ENCODE results near the gene GSN. TPM values are rescaled to one million over a fixed set of nuclear protein-coding genes. Genes with fewer than 3 reads are reported as not detected.

GSN gene
- total RNA-seq, 2 experiments from 2014 or later: 2.9 to 3.4 TPM

DNA sequence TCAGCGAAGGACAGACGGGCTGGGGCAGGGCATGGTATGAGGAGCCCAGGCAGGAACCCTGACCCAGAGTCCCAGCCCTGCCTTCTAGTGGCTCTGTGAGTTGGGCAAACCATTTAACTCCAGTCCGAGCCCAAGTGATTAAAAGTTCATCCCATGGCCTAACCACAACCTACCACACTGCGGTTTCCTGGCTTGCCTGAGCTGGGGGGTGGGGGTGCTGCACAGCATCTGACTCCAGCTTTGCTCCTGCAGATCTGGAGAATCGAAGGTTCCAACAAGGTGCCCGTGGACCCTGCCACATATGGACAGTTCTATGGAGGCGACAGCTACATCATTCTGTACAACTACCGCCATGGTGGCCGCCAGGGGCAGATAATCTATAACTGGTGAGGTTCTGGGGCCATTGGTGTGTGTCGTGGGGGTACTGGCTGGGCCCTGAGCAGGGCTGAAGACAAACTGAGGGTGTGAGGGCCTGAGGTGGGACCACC, 53.1 kb downstream of the GSN start:
- CTCF ChIA-PET: interaction anchor here (0.9 to 4.9 kb wide), 30 partner anchors 8 to 177 kb away, joined by 3 to 108 read pairs (median 8); no protein-coding TSS in a partner anchor
- H3K4me3 Mint-ChIP-seq: no peak overlapping the region
- no peaks in the 10 kb centered on the region for H3K27me3 Mint-ChIP-seq
- H3K36me3 Mint-ChIP-seq (ENCODE audit: low read depth): peaks cover 5% of the 10 kb centered on the region
- no peak overlapping the region for H3K27ac Mint-ChIP-seq
- peaks cover 29% of the 10 kb centered on the region for H3K4me1 Mint-ChIP-seq
- POLR2A ChIA-PET: no interaction called here
- peak; percentile 28 for DNase-seq
- H3K9me3 Mint-ChIP-seq: no peaks in the 10 kb centered on the region

DNA sequence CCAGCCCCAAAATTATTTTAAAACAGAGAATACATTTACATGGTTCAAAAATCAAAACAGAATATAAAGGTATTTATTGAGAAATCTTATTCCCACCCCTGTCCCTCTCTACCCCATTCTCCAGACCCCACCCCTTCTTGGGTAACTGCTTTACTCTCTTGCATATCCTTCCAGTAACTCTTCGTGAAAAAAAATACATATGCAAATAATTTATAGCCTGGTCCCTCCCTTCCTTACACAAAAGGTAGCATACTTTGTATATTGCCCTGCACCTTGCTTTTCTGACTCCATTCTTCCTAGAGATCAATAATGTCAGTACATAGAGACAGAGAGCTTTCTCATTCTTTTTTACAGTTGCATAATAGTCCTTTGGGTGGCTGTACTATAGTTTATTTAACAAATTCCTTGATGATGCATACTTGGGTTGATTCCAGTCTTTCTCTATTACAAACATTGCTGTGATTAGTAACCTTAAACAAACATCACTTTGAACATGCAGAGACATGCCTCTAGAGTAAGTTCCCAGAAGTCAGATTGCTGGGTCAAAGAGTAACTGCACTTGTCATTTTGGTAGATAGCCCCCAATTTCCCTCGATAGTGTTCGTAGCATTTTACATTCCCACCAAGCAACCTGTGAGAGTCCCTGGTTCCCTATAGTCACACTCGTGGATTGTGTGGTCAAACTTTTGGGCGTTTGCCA, 54.2 kb downstream of the GSN start:
- POLR2A ChIA-PET: no interaction called here
- Mint-ChIP-seq H3K4me3 (no peak overlapping the region), H3K9me3 (no peaks in the 10 kb centered on the region), H3K27me3 (no peaks in the 10 kb centered on the region), H3K4me1 (peaks cover 29% of the 10 kb centered on the region), H3K27ac (peak overlapping the region; percentile 1), H3K36me3 (ENCODE audit: low read depth) (peaks cover 5% of the 10 kb centered on the region)
- CTCF ChIA-PET: interaction anchor here (1.1 kb wide), 1 partner anchor 15 kb away, joined by 4 read pairs; no protein-coding TSS in a partner anchor
- DNase-seq: no peak

DNA sequence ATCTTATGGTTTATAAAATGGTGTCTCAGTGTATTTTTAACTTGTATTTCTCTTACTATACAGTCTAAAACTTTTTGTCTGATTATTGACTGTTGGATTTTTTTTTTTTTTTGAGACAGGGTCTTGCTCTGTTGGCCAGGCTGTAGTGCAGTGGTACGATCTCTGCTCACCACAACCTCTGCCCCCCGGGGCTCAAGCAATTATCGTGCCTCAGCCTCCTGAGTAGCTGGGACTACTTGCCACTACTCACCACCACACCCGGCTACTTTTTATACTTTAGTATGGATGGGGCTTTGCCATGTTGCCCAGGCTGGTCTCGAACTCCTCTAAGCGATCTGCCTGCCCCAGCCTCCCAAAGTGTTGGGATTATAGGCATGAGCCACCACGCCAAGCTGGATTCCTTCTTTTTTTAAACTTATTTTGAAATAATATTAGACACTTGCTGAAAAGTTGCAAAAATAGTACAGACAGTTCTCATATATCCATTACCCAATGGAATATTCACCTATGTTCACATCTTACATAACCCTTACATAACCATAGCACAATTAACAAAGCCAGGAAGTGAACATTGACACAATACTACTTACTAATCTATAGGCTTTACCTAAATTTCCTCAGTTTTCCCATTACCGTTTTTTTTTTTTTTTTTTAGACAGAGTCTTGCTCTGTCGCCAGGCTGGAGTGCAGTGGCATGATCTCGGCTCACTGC, 54.9 kb downstream of the GSN start:
- Mint-ChIP-seq H3K36me3 (ENCODE audit: low read depth) (peaks cover 5% of the 10 kb centered on the region), H3K9me3 (no peaks in the 10 kb centered on the region), H3K27me3 (no peaks in the 10 kb centered on the region), H3K4me3 (no peak overlapping the region), H3K4me1 (peaks cover 29% of the 10 kb centered on the region), H3K27ac (peak overlapping the region; percentile 1)
- ChIA-PET POLR2A (no interaction called here), CTCF (interaction anchor here (0.6 to 1.3 kb wide), 2 partner anchors 52 to 71 kb away, joined by 3 read pairs; no protein-coding TSS in a partner anchor)
- DNase-seq: no peak

DNA sequence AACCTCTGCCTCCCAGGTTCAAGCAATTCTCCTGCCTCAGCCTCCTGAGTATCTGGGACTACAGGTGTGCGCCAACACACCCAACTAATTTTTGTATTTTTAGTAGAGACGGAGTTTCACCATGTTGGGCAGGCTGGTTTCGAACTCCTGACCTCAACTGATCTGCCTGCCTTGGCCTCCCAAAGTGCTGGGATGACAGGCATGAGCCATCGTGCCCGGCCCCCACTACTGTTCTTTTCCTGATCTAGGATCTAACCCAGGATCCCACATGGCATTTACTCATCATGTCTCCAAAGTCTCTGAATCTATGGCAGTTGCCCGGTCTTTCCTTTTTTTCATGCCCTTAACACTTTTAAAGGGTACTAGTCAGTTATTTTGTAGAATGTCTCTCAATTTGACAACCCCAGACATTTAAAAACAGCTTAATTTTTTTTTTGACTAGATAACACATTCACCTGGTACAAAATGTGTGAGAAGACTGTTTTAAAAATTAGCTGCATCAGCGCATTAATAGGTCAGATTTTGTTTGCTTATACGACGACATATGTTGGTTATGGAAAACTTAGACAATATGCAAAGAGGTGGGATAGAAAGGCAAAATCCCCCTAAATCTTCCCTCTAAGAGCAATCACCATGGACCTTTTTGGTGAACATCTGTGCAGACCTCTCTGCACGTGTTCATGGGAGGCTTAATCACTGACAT, 55.6 kb downstream of the GSN start:
- Mint-ChIP-seq H3K9me3 (no peaks in the 10 kb centered on the region), H3K4me3 (no peak overlapping the region), H3K27ac (no peak overlapping the region), H3K36me3 (ENCODE audit: low read depth) (peaks cover 5% of the 10 kb centered on the region), H3K4me1 (peaks cover 29% of the 10 kb centered on the region), H3K27me3 (no peaks in the 10 kb centered on the region)
- DNase-seq: no peak
- ChIA-PET CTCF (interaction anchor here (0.6 to 1.3 kb wide), 2 partner anchors 52 to 70 kb away, joined by 3 read pairs; no protein-coding TSS in a partner anchor), POLR2A (no interaction called here)

DNA sequence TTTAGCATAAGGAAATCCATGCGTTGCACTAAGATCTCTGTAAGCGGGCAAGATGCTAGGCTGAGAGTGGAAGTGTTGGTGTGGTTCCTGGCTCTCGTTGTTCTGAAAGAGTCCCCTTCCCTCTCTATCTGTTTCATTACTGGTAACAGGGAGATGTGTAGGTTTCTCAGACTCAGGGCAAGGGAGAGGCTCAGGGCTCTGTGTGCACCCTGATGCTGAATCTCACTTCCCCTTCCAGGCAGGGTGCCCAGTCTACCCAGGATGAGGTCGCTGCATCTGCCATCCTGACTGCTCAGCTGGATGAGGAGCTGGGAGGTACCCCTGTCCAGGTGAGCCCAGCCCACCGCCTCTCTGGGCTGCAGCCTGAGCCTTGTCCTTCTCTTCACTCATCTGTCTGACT, 56.4 kb downstream of the GSN start:
- H3K4me1 Mint-ChIP-seq: peaks cover 29% of the 10 kb centered on the region
- H3K27me3 Mint-ChIP-seq: no peaks in the 10 kb centered on the region
- H3K36me3 Mint-ChIP-seq (ENCODE audit: low read depth): peaks cover 5% of the 10 kb centered on the region
- ChIA-PET POLR2A (no interaction called here), CTCF (interaction anchor here (1.3 kb wide), 1 partner anchor 69 kb away, joined by 3 read pairs; no protein-coding TSS in a partner anchor)
- H3K4me3 Mint-ChIP-seq: no peak overlapping the region
- DNase-seq: no peak
- no peaks in the 10 kb centered on the region for H3K9me3 Mint-ChIP-seq
- H3K27ac Mint-ChIP-seq: no peak overlapping the region

DNA sequence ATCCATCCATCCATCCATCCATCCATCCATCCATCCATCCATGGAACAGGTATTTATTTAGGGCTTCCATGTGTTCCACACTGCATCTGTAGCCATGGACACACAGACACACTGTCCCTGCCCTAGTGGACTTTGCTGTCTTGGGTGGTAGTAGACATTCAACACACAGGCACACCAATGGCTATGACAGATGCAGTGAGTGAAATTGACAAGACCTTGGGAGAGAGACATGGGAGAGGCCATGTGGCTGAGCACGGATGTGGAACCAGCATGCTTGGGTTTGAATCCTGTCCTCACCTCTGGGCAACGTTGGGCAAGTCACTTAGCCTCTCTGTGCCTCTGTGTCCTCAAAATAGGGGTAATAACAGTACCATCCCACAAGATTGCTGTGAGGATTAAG, 56.8 kb downstream of the GSN start:
- ChIA-PET POLR2A (no interaction called here), CTCF (no interaction called here)
- Mint-ChIP-seq H3K4me1 (peaks cover 29% of the 10 kb centered on the region), H3K27me3 (no peaks in the 10 kb centered on the region), H3K36me3 (ENCODE audit: low read depth) (peaks cover 5% of the 10 kb centered on the region), H3K9me3 (no peaks in the 10 kb centered on the region), H3K27ac (no peak overlapping the region), H3K4me3 (no peak overlapping the region)
- DNase-seq: no peak

DNA sequence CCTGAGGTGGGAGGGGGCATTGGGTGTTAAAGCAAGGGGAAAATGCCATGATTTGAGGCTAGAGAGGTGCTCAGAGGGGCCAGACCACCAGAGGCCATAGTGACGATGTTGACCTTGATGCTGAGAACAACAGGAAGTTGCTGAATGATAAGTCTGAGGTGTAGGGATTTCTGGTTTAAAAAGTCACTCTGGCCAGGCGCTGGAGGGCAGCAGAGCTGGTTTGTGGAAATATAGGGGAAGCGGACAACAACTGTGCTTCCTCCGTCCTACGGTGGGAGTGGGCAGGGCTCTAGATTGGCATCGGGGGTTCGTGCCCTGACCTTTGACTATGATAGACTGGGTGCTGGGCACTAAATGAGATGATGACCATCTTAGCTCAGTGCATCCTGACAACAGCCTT, 57.4 kb downstream of the GSN start:
- Mint-ChIP-seq H3K27ac (no peak overlapping the region), H3K4me1 (peaks cover 24% of the 10 kb centered on the region), H3K27me3 (no peaks in the 10 kb centered on the region), H3K4me3 (no peak overlapping the region), H3K9me3 (no peaks in the 10 kb centered on the region), H3K36me3 (ENCODE audit: low read depth) (peaks cover 5% of the 10 kb centered on the region)
- ChIA-PET POLR2A (no interaction called here), CTCF (interaction anchor here (0.6 kb wide), 1 partner anchor 594 kb away, joined by 3 read pairs; no protein-coding TSS in a partner anchor)
- no peak for DNase-seq

DNA sequence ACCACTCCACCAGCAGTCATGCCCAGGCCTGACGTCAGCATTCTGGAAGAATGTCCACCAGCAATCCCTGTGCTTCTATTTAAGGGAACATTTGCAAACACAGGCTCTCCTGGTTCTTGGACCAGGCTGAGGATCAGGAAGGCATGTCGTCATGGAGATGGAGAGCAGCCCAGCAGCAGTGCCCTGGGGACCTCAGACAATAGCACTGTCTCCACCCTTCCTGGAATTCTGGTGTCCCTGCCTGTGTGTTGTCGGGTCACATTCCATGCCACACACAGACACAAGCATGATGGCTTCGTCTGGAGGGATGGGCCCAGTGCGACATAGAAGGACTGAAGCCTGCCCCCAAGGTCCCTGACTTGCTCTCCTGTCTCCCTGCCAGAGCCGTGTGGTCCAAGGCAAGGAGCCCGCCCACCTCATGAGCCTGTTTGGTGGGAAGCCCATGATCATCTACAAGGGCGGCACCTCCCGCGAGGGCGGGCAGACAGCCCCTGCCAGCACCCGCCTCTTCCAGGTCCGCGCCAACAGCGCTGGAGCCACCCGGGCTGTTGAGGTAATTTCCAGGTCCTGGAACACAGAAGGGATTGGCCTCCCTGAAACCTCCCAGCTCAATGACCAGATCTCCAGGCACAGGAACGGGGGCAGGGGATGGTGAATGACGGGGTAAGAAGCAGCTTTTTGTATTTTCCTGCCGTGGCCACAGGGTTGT, 58.3 kb downstream of the GSN start:
- peaks cover 16% of the 10 kb centered on the region for H3K4me1 Mint-ChIP-seq
- ChIA-PET CTCF (interaction anchor here (1.4 to 2.4 kb wide), 2 partner anchors 27 to 48 kb away, joined by 3 to 7 read pairs; no protein-coding TSS in a partner anchor), POLR2A (no interaction called here)
- peaks cover 5% of the 10 kb centered on the region for H3K36me3 Mint-ChIP-seq (ENCODE audit: low read depth)
- H3K27ac Mint-ChIP-seq: no peak overlapping the region
- no peak for DNase-seq
- H3K4me3 Mint-ChIP-seq: no peak overlapping the region
- no peaks in the 10 kb centered on the region for H3K27me3 Mint-ChIP-seq
- no peaks in the 10 kb centered on the region for H3K9me3 Mint-ChIP-seq

DNA sequence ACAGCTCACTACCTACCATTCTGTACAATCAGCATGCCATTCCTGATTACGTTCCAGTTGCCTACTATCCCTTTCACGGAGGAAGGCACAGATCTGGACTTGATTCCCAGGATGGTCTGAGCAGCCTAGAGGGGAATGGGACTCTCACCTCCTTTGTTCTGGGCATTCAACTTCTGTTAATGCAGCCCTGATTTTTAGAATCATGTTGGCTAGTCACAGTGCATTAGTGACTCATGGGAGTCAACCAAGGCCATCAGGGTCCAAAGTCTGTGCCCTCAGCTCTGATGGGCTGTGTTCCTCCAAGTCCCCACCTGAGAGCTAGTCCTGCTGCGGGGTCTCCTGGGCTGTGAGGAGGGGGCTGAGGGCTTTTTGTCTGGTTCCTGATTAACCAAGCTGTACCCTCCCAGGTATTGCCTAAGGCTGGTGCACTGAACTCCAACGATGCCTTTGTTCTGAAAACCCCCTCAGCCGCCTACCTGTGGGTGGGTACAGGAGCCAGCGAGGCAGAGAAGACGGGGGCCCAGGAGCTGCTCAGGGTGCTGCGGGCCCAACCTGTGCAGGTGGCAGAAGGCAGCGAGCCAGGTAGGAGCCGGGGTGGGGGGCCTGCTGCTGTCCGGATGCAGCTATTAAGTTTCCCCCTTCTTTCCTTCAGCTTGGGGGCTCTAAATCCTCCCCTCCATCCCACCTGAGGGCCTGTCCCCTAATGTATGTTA, 59.1 kb downstream of the GSN start:
- Mint-ChIP-seq H3K27me3 (no peaks in the 10 kb centered on the region), H3K4me1 (peaks cover 11% of the 10 kb centered on the region), H3K4me3 (no peak overlapping the region), H3K9me3 (no peaks in the 10 kb centered on the region), H3K27ac (no peak overlapping the region), H3K36me3 (ENCODE audit: low read depth) (peaks cover 5% of the 10 kb centered on the region)
- POLR2A ChIA-PET: no interaction called here
- DNase-seq: no peak
- CTCF ChIA-PET: interaction anchor here (0.6 to 2.4 kb wide), 5 partner anchors 7 to 210 kb away, joined by 3 to 7 read pairs (median 3); no protein-coding TSS in a partner anchor

DNA sequence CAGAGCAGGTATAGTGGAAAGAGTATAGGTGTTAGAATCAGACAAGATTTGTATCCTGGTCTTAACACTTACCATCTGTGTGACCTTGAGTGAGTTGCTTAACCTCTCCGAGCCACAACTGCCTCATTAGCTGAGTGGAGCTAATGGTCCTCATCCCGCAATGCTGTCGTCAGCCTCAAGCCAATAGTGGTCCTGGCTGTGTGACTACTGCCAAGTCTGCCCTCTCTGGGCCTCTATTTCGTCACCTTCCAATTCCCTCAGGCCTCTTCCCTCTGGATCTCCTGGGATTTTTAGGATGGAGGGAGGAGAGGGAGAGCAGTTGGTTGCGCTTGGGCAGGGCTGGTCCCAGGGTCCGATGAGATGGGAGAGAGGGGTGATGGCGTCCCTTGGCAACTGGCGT, 60.5 kb downstream of the GSN start:
- no peak for DNase-seq
- Mint-ChIP-seq H3K27ac (no peak overlapping the region), H3K9me3 (no peaks in the 10 kb centered on the region), H3K4me3 (no peak overlapping the region), H3K36me3 (ENCODE audit: low read depth) (no peaks in the 10 kb centered on the region), H3K27me3 (no peaks in the 10 kb centered on the region), H3K4me1 (peaks cover 2% of the 10 kb centered on the region)
- POLR2A ChIA-PET: no interaction called here
- CTCF ChIA-PET: interaction anchor here (1.0 to 2.4 kb wide), 4 partner anchors 8 to 25 kb away, joined by 3 to 7 read pairs (median 6); no protein-coding TSS in a partner anchor

DNA sequence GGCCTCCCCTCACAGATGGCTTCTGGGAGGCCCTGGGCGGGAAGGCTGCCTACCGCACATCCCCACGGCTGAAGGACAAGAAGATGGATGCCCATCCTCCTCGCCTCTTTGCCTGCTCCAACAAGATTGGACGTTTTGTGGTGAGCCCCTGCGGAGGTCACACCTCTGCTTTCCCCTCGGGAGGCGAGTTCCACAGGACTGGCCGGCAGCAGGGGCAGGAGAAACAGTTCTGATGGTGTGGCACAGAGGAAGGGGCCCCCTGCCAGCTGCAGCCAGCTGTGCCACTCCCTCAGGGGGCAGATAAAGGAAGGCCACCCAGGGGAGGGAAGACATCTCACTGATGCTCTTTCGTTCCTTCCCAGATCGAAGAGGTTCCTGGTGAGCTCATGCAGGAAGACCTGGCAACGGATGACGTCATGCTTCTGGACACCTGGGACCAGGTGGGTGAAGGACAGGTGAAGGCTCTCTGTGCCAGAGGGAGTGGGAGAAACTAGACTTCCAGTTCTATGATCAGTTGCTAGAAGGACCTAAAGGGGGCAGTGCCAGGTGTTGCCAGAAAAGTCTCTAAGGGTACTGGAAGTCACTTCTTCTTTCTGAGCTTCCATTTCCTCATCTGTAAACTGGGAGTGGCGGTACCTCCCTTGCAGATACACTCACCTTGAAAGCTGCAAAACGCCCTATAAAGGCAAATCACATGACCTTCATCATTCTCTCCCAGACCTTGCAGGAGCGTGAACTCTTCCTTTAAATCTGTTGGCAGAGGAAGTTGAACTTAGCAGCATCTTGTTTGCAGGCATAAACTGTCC, 61.1 kb downstream of the GSN start:
- no peak overlapping the region for H3K27ac Mint-ChIP-seq
- CTCF ChIA-PET: interaction anchor here (1.0 kb wide), 1 partner anchor 9 kb away, joined by 7 read pairs; no protein-coding TSS in a partner anchor
- H3K4me3 Mint-ChIP-seq: no peak overlapping the region
- no peaks in the 10 kb centered on the region for H3K36me3 Mint-ChIP-seq (ENCODE audit: low read depth)
- H3K27me3 Mint-ChIP-seq: no peaks in the 10 kb centered on the region
- no peaks in the 10 kb centered on the region for H3K9me3 Mint-ChIP-seq
- POLR2A ChIA-PET: no interaction called here
- no peak for DNase-seq
- no peaks in the 10 kb centered on the region for H3K4me1 Mint-ChIP-seq
